Small intestine (tissue), 7 donors: Measurements from ENCODE around the gene NDUFA6. TPM values are rescaled to one million over a fixed set of nuclear protein-coding genes. Genes with fewer than 3 reads are reported as not detected.
"Not testable (repeated sequence)": the region's sequence is repeated elsewhere in the genome, so short reads cannot be mapped to it uniquely, and the experiment has no call there.

Source experiments
- DNase-seq, 2 donors: peaks; one replicate each; pipeline versions ENCODE4 v3.0.0 to v3.0.0-alpha.2; 2013
- FAIRE-seq: peaks from 2 replicates; lab custom pipeline; 2012; peaks lifted over from hg19 to GRCh38; lab: Jason Lieb, UNC
- H3K27ac ChIP-seq, 3 donors: one replicate each; pipeline ENCODE4 v1.5.1; 2013; ENCODE audit warnings: low read length in 2 of 3, mild to moderate bottlenecking in 2 of 3, control low read depth in 1 of 3, inconsistent platforms in 1 of 3, low read depth in 1 of 3, moderate library complexity in 1 of 3
- H3K27me3 ChIP-seq, 3 donors: one replicate each; pipeline ENCODE4 v1.6.1; 2013; ENCODE audit warnings: low read length in 3 of 3, inconsistent platforms in 1 of 3; ENCODE audit not compliant: control insufficient read depth in 3 of 3, insufficient read depth in 3 of 3
- H3K36me3 ChIP-seq, 3 donors: one replicate each; pipeline ENCODE4 v1.6.1; 2013; ENCODE audit warnings: low read length in 3 of 3, inconsistent platforms in 1 of 3, low read depth in 1 of 3, mild to moderate bottlenecking in 1 of 3, moderate library complexity in 1 of 3; ENCODE audit not compliant: control insufficient read depth in 3 of 3, insufficient read depth in 2 of 3
- H3K4me1 ChIP-seq, 3 donors: one replicate each; pipeline ENCODE4 v1.6.1; 2013; ENCODE audit warnings: low read length in 2 of 3, inconsistent platforms in 1 of 3, low read depth in 1 of 3, mild to moderate bottlenecking in 1 of 3, moderate library complexity in 1 of 3; ENCODE audit not compliant: control insufficient read depth in 3 of 3, insufficient read depth in 2 of 3
- H3K4me3 ChIP-seq, 3 donors: one replicate each; pipeline ENCODE4 v1.5.1; 2013; ENCODE audit warnings: low read length in 3 of 3, control low read depth in 1 of 3, inconsistent platforms in 1 of 3, low read depth in 1 of 3, mild to moderate bottlenecking in 1 of 3, moderate library complexity in 1 of 3
- H3K9me3 ChIP-seq, 2 donors: one replicate each; pipeline ENCODE4 v1.6.1; 2013; ENCODE audit warnings: low read depth in 1 of 2, low read length in 1 of 2; ENCODE audit not compliant: control insufficient read depth in 2 of 2, insufficient read depth in 1 of 2
- WGBS, 3 donors: extraction: QIAGEN DNeasy Blood & Tissue Kit; methylation state at CpG; one replicate each; pipeline ENCODE4 v1.1.7; 2013; 5-methylcytosine and 5-hydroxymethylcytosine counted together
- polyA plus RNA-seq, 4 donors: library from polyadenylated mRNA; stranded (reverse) in 3 of 4; unstranded in 1 of 4; fragments of 200-250 nt in 3 of 4; fragments of 120-200 nt in 1 of 4; gene quantifications; one replicate each; pipeline versions ENCODE4 v1.2.1 to v1.2.3, GENCODE V29; 2013
- donor health status: healthy with polysubstance abuse.
- donor health status: control.
- donor health status: control.
- donor health status: Bipolar disorder and iron deficiency.
- donor health status: healthy.

NDUFA6 gene
- polyA plus RNA-seq, 4 donors, result 62.9 to 258 (median 151) TPM

- no peak for FAIRE-seq
- Histone ChIP-seq H3K4me1 (peaks cover 0 to 3% (median 2%) of the 10 kb centered on the region in 3 donors), H3K27ac (no peak overlapping the region), H3K36me3 (peaks cover 0 to 7% (median 3%) of the 10 kb centered on the region in 3 donors), H3K9me3 (peaks cover 0 to 2% of the 10 kb centered on the region in 2 donors), H3K4me3 (no peak overlapping the region), H3K27me3 (no peaks in the 10 kb centered on the region)
- 85 to 94% (median 88%) methylated on average over 16 of the region's 16 CpGs for WGBS, 3 donors
- no peak for DNase-seq
Measured at GRCh38 chr22:42127606-42128005, 37.0 kb upstream of the NDUFA6 start.

GRCh38 chr22:42123529-42123928, 33.0 kb upstream of the NDUFA6 start:
- not testable (repeated sequence) for H3K27me3 ChIP-seq

GRCh38 chr22:42120231-42121021, 29.9 kb upstream of the NDUFA6 start:
- not testable (repeated sequence) for FAIRE-seq, H3K36me3 ChIP-seq, H3K27me3 ChIP-seq, H3K4me1 ChIP-seq, H3K4me3 ChIP-seq, H3K27ac ChIP-seq
- WGBS, 3 donors, result 58 to 75% (median 62%) methylated on average over 15 of the region's 15 CpGs
- peaks cover 0 to 13% of the 10 kb centered on the region in 2 donors for H3K9me3 ChIP-seq
- peak in 1 of 2 donors; percentile 17 for DNase-seq

More at GRCh38 chr22:42123529-42123928, 33.0 kb upstream of the NDUFA6 start:
- H3K36me3 ChIP-seq, H3K27ac ChIP-seq, H3K9me3 ChIP-seq, FAIRE-seq, H3K4me1 ChIP-seq, DNase-seq, H3K4me3 ChIP-seq: not testable (repeated sequence)
- no CpG with 5 or more reads among the region's 4 CpGs for WGBS, 3 donors

- Histone ChIP-seq H3K36me3 (peaks cover 0 to 8% (median 0%) of the 10 kb centered on the region in 3 donors), H3K9me3 (peaks cover 2 to 30% of the 10 kb centered on the region in 2 donors), H3K27me3 (no peaks in the 10 kb centered on the region), H3K27ac (no peak overlapping the region), H3K4me3 (no peak overlapping the region), H3K4me1 (no peaks in the 10 kb centered on the region)
- DNase-seq (peak; percentile 12 to 25), FAIRE-seq (no peak)
- WGBS, 3 donors, result 59 to 77% (median 62%) methylated on average over 4 of the region's 4 CpGs
Measured at GRCh38 chr22:42116848-42117424, 26.4 kb upstream of the NDUFA6 start.

GRCh38 chr22:42115420-42115830, 24.9 kb upstream of the NDUFA6 start:
- H3K27me3 ChIP-seq, H3K36me3 ChIP-seq, H3K4me3 ChIP-seq, DNase-seq, H3K4me1 ChIP-seq, FAIRE-seq, H3K27ac ChIP-seq: not testable (repeated sequence)
- peaks cover 2 to 30% of the 10 kb centered on the region in 2 donors for H3K9me3 ChIP-seq
- 85 to 94% (median 87%) methylated on average over 6 of the region's 6 CpGs for WGBS, 3 donors

- Histone ChIP-seq H3K9me3 (peaks cover 2 to 30% of the 10 kb centered on the region in 2 donors), H3K36me3 (peaks cover 0 to 8% (median 0%) of the 10 kb centered on the region in 3 donors), H3K27ac (no peak overlapping the region), H3K4me1 (no peaks in the 10 kb centered on the region), H3K4me3 (no peak overlapping the region), H3K27me3 (no peaks in the 10 kb centered on the region)
- DNase-seq, result no peak
- no peak for FAIRE-seq
- 93 to 97% (median 96%) methylated on average over 7 of the region's 7 CpGs for WGBS, 3 donors
Measured at GRCh38 chr22:42114721-42115120, 24.1 kb upstream of the NDUFA6 start.

DNA sequence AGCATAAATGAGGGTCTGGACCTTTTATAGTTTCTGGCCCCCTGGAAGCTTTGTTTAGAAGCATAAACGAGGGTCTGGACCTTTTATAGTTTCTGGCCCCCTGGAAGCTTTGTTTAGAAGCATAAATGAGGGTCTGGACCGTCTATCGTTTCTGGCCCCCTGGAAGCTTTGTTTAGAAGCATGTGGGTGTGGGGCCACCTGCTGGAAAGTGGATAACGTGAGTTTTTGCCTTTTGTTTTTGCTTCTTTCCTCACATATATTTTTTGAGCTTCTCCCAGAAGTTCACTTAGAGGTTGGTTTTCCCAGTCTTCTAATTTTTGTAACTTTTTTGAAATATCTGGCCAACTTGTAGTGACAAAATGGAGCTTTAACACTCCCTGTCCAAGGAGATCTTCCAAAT, 22.2 kb upstream of the NDUFA6 start:
- 20 to 28% (median 26%) methylated on average over 3 to 4 of the region's 4 CpGs for WGBS, 3 donors
- FAIRE-seq, result not testable (repeated sequence)

DNA sequence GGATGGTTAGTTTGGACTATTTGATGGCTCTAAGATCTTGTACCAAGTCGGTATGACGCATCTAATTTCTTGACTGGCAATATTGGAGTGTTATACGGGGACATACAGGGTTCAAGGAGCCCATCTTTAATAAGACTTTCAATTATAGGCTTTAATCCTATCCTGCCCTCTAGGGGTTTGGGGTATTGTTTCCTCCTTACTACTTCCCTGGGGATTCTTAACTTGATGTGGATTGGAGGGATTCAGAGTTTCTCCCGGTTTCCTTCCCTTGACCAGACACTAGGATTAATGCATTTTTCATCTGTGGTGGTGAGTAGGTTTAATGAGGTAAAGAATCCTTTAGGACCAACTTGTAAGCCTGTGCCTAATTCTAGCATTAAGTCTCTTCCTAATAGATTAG, 21.2 kb upstream of the NDUFA6 start:
- H3K4me3 ChIP-seq, result no peak overlapping the region
- WGBS, 3 donors, result 63 to 88% (median 71%) methylated on average over 4 of the region's 4 CpGs
- DNase-seq (no peak), FAIRE-seq (no peak)
- peaks cover 0 to 10% (median 0%) of the 10 kb centered on the region in 3 donors for H3K36me3 ChIP-seq
- H3K9me3 ChIP-seq, result peaks cover 2 to 28% of the 10 kb centered on the region in 2 donors
- no peaks in the 10 kb centered on the region for H3K4me1 ChIP-seq
- no peak overlapping the region for H3K27ac ChIP-seq
- no peaks in the 10 kb centered on the region for H3K27me3 ChIP-seq

More for the DNA sequence above, 22.2 kb upstream of the NDUFA6 start:
- not testable (repeated sequence) for H3K4me1 ChIP-seq, H3K27ac ChIP-seq, H3K4me3 ChIP-seq, DNase-seq, H3K27me3 ChIP-seq
- Histone ChIP-seq H3K9me3 (peaks cover 2 to 30% of the 10 kb centered on the region in 2 donors), H3K36me3 (peaks cover 0 to 10% (median 0%) of the 10 kb centered on the region in 3 donors)
